ENCODE data around the gene LRCH3. TPM values are rescaled to one million over a fixed set of nuclear protein-coding genes. Genes with fewer than 3 reads are reported as not detected.

Gene LRCH3
- total RNA-seq, 1 experiment from 2014 or later = 71.8 TPM

DNA sequence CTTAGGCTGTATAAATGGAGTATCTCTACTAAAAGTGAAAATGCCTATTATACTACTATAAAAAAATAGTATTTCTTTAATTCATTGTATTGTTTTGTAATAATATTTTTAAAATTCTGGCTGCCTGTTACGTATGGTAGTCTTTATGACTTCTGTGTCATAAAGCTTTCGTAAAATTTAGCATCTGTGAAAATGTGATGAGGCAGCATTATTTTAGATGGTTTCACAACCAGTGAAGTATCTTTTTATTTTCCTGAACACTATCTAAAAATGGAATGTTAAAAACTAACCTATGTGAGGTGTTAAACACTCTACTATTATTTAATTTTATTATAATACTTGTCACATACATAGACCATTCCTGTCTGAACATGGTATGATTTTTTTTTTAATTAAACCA, 46.2 kb downstream of the LRCH3 start:
- no peak for DNase-seq (ENCODE audit: low spot score)
- no TSS peak for BruUV-seq (replicated peaks)
- CTCF ChIA-PET = no interaction called here
- Histone ChIP-seq H3K36me3 (ENCODE audit: insufficient read depth, low read length, poor library complexity, severe bottlenecking) (peaks cover 77% of the 10 kb centered on the region), H3K4me1 (ENCODE audit: insufficient read depth, low read length, poor library complexity, severe bottlenecking) (peaks cover 8% of the 10 kb centered on the region), H3K27me3 (replicated peaks; ENCODE audit: insufficient read depth, low read depth, low read length, poor library complexity) (no peaks in the 10 kb centered on the region), H3K9me3 (ENCODE audit: low read depth, low read length, poor library complexity, severe bottlenecking) (no peaks in the 10 kb centered on the region), H3K27ac (ENCODE audit: low read depth, low read length, poor library complexity, severe bottlenecking) (no peak overlapping the region), H3K4me3 (ENCODE audit: low read depth, low read length, poor library complexity, severe bottlenecking) (no peak overlapping the region)
- intact Hi-C loops (cut with micrococcal nuclease; ENCODE audit: unreplicated experiment) = no loop called here
- TF ChIP-seq, protein P1, sequence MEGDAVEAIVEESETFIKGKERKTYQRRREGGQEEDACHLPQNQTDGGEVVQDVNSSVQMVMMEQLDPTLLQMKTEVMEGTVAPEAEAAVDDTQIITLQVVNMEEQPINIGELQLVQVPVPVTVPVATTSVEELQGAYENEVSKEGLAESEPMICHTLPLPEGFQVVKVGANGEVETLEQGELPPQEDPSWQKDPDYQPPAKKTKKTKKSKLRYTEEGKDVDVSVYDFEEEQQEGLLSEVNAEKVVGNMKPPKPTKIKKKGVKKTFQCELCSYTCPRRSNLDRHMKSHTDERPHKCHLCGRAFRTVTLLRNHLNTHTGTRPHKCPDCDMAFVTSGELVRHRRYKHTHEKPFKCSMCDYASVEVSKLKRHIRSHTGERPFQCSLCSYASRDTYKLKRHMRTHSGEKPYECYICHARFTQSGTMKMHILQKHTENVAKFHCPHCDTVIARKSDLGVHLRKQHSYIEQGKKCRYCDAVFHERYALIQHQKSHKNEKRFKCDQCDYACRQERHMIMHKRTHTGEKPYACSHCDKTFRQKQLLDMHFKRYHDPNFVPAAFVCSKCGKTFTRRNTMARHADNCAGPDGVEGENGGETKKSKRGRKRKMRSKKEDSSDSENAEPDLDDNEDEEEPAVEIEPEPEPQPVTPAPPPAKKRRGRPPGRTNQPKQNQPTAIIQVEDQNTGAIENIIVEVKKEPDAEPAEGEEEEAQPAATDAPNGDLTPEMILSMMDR (conservative IDR thresholded peaks at IDR 0.05; ENCODE audit: low read depth, low read length) = no peak
- TF ChIP-seq EZH2 (IDR thresholded peaks at IDR 0.05; ENCODE audit: borderline replicate concordance, low read depth, low read length, poor library complexity, severe bottlenecking) = no peak
- POLR2A ChIA-PET (ENCODE audit: low non-redundant PET) = no interaction called here

DNA sequence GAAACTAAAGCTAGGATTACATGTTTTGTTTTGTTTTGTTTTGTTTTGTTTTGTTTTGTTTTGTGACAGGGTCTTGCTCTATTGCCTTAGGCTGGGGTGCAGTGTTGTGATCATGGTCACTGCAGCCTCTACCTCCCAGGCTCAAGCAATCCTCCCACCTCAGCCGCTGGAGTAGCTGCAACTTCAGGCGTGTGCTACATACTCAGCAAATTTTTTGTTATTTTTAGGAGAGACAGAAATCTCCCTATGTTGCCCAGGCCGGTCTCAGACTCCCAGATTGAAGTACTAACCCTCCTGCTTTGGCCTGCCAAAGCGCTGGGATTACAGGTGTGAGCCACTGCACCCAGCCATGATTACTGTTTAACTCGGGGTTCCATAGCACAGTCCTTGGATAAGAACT, 50.7 kb downstream of the LRCH3 start:
- Histone ChIP-seq H3K4me1 (ENCODE audit: insufficient read depth, low read length, poor library complexity, severe bottlenecking) (peaks cover 1% of the 10 kb centered on the region), H3K36me3 (ENCODE audit: insufficient read depth, low read length, poor library complexity, severe bottlenecking) (peaks cover 62% of the 10 kb centered on the region), H3K4me3 (ENCODE audit: low read depth, low read length, poor library complexity, severe bottlenecking) (no peak overlapping the region), H3K27me3 (replicated peaks; ENCODE audit: insufficient read depth, low read depth, low read length, poor library complexity) (no peaks in the 10 kb centered on the region), H3K27ac (ENCODE audit: low read depth, low read length, poor library complexity, severe bottlenecking) (peak overlapping the region; percentile 17), H3K9me3 (ENCODE audit: low read depth, low read length, poor library complexity, severe bottlenecking) (no peaks in the 10 kb centered on the region)
- no TSS peak for BruUV-seq (replicated peaks)
- ChIA-PET CTCF (no interaction called here), POLR2A (ENCODE audit: low non-redundant PET) (no interaction called here)
- intact Hi-C loops (cut with micrococcal nuclease; ENCODE audit: unreplicated experiment) = no loop called here
- no peak for DNase-seq (ENCODE audit: low spot score)
- TF ChIP-seq, protein P1 (conservative IDR thresholded peaks at IDR 0.05; ENCODE audit: low read depth, low read length) = no peak
- no peak for TF ChIP-seq EZH2 (IDR thresholded peaks at IDR 0.05; ENCODE audit: borderline replicate concordance, low read depth, low read length, poor library complexity, severe bottlenecking)

DNA sequence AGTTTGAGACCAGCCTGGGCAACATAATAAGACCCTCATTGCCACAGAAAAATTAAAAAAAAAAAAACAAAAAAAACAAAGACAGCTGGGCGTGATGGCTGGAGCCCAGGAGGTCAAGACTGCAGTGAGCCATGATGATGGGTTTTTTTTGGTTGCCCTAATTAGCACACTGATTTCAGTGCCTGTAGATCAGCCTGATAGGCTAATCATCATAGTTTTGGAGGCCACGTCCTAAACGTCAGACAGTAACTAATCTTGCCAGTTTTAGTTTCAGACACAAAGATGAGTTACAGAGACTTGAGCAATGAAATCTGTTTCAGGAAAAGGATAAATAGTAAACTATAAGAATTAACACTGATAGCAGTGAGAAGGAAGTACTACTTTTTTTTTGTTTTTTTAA, 55.4 kb downstream of the LRCH3 start:
- Histone ChIP-seq H3K4me3 (ENCODE audit: low read depth, low read length, poor library complexity, severe bottlenecking) (no peak overlapping the region), H3K27me3 (replicated peaks; ENCODE audit: insufficient read depth, low read depth, low read length, poor library complexity) (no peaks in the 10 kb centered on the region), H3K36me3 (ENCODE audit: insufficient read depth, low read length, poor library complexity, severe bottlenecking) (peaks cover 26% of the 10 kb centered on the region), H3K4me1 (ENCODE audit: insufficient read depth, low read length, poor library complexity, severe bottlenecking) (peaks cover 46% of the 10 kb centered on the region), H3K9me3 (ENCODE audit: low read depth, low read length, poor library complexity, severe bottlenecking) (no peaks in the 10 kb centered on the region), H3K27ac (ENCODE audit: low read depth, low read length, poor library complexity, severe bottlenecking) (no peak overlapping the region)
- TF ChIP-seq EZH2 (IDR thresholded peaks at IDR 0.05; ENCODE audit: borderline replicate concordance, low read depth, low read length, poor library complexity, severe bottlenecking) = no peak
- TF ChIP-seq, protein P1 (conservative IDR thresholded peaks at IDR 0.05; ENCODE audit: low read depth, low read length) = no peak
- no peak for DNase-seq (ENCODE audit: low spot score)
- no TSS peak for BruUV-seq (replicated peaks)
- intact Hi-C loops (cut with micrococcal nuclease; ENCODE audit: unreplicated experiment) = no loop called here
- CTCF ChIA-PET = interaction anchor here (0.7 kb wide), 1 partner anchor 980 kb away, joined by 5 read pairs; no protein-coding TSS in a partner anchor
- POLR2A ChIA-PET (ENCODE audit: low non-redundant PET) = no interaction called here

All from A673 (cell line).